GM12872 (cell line): ENCODE data around the gene TMSB15B.

Source experiments
- TF ChIP-seq, protein P1 (sequence below): IDR thresholded peaks from 3 replicates; pipeline ENCODE4 v1.5.1; 2011; ENCODE audit warnings: low read depth, mild to moderate bottlenecking, low read length, moderate library complexity; ENCODE audit not compliant: insufficient read depth

Gene TMSB15B

DNA sequence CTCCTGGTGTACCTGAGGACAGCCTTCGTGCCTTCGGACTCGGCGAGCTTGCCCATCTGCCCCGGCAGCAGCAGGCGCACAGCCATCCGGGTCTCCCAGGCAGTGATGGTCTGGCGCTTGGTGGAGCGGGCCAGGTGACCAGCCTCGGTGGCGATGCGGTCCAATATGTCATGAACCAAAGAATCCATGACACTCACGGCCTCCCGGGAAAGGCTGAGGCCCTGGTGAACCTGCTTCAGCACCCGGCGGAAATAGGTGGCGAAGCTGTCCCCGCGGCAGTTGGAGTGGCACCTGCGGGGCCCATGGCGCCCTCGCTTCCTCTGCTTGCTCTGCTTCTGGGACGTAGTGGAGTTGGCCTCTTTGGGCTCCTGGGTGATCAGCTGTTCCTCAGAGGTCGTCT, 50.7 kb downstream of the TMSB15B start:
- TF ChIP-seq, protein P1, sequence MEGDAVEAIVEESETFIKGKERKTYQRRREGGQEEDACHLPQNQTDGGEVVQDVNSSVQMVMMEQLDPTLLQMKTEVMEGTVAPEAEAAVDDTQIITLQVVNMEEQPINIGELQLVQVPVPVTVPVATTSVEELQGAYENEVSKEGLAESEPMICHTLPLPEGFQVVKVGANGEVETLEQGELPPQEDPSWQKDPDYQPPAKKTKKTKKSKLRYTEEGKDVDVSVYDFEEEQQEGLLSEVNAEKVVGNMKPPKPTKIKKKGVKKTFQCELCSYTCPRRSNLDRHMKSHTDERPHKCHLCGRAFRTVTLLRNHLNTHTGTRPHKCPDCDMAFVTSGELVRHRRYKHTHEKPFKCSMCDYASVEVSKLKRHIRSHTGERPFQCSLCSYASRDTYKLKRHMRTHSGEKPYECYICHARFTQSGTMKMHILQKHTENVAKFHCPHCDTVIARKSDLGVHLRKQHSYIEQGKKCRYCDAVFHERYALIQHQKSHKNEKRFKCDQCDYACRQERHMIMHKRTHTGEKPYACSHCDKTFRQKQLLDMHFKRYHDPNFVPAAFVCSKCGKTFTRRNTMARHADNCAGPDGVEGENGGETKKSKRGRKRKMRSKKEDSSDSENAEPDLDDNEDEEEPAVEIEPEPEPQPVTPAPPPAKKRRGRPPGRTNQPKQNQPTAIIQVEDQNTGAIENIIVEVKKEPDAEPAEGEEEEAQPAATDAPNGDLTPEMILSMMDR = no peak

DNA sequence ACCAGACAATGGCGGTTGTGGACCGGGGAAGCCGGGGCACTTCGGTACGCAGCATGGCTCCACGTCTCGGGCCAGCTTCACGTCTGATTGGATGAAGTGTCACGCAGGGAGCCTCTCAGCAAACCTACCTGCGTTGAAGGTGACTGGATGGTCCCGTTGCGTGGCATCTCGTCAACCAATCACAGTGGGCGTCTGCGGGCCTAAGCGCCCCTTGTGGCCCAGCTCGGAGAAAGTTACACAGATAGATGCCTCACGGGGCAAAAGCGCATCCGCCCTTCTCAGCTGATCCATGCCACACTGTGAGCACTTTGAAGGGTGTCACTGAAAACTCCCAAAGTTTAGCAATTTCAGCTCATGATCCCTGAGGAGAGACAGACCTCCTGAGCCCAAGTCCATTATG, 51.2 kb downstream of the TMSB15B start, which contains the start of gene H2BW1:
Gene H2BW1 (minus strand): TSS at position 103 of the 400 bp plus-strand sequence. CDS start 132 bp downstream, outside the sequence.
- TF ChIP-seq, protein P1 = no peak
